ENCODE results near the gene RPA3. TPM values are rescaled to one million over a fixed set of nuclear protein-coding genes. Genes with fewer than 3 reads are reported as not detected.

RPA3 gene
- total and polyA plus RNA-seq, 2 donors from 2014 or later, result 33.7 to 59.4 TPM

DNA sequence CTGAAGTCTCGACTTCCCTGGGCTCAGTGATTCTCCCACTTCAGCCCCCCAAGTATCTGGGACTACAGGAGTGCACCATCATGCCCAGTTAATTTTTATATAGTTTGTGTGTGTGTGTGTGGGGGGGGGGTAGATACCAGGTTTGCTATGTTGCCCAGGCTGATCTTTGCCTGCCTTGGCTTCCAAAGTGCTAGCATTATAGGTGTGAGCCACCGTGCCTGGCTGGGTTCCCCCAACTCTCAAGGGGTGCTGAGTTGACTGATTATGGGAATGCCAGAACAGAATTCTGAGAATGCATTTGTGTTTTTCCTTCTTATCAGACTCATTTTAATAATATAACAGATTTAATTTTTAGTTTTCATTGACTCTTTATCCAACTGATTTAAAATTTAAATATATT lies 19.5 kb downstream of the RPA3 start:
- TF ChIP-seq, protein P1, sequence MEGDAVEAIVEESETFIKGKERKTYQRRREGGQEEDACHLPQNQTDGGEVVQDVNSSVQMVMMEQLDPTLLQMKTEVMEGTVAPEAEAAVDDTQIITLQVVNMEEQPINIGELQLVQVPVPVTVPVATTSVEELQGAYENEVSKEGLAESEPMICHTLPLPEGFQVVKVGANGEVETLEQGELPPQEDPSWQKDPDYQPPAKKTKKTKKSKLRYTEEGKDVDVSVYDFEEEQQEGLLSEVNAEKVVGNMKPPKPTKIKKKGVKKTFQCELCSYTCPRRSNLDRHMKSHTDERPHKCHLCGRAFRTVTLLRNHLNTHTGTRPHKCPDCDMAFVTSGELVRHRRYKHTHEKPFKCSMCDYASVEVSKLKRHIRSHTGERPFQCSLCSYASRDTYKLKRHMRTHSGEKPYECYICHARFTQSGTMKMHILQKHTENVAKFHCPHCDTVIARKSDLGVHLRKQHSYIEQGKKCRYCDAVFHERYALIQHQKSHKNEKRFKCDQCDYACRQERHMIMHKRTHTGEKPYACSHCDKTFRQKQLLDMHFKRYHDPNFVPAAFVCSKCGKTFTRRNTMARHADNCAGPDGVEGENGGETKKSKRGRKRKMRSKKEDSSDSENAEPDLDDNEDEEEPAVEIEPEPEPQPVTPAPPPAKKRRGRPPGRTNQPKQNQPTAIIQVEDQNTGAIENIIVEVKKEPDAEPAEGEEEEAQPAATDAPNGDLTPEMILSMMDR (IDR thresholded peaks at IDR 0.05; ENCODE audit: borderline replicate concordance, extremely low read depth, insufficient read depth), result no peak
- intact Hi-C loops (cut with DNase I), result no loop called here
- no peaks in the 10 kb centered on the region for H3K9me3 ChIP-seq (ENCODE audit: control insufficient read depth in 2 of 3, insufficient read depth in 1 of 3, low read length in 3 of 3)
- DNase-seq (no peak), FAIRE-seq (no peak)
- H3K27ac ChIP-seq (ENCODE audit: low read depth in 2 of 2, low read length in 2 of 2), result no peak overlapping the region
- peaks cover 0 to 19% (median 2%) of the 10 kb centered on the region in 3 donors for H3K4me1 ChIP-seq (ENCODE audit: control insufficient read depth in 2 of 3, insufficient read depth in 2 of 3, low read depth in 1 of 3, low read length in 3 of 3)
- H3K4me3 ChIP-seq (ENCODE audit: low read length in 3 of 3), result no peak overlapping the region
- H3K9ac ChIP-seq (ENCODE audit: low read length in 3 of 3), result no peak overlapping the region
- H3K36me3 ChIP-seq (ENCODE audit: control insufficient read depth in 2 of 3, insufficient read depth in 3 of 3, low read length in 3 of 3), result no peaks in the 10 kb centered on the region
- H3K27me3 ChIP-seq (ENCODE audit: control insufficient read depth, insufficient read depth, low read length), result no peaks in the 10 kb centered on the region

DNA sequence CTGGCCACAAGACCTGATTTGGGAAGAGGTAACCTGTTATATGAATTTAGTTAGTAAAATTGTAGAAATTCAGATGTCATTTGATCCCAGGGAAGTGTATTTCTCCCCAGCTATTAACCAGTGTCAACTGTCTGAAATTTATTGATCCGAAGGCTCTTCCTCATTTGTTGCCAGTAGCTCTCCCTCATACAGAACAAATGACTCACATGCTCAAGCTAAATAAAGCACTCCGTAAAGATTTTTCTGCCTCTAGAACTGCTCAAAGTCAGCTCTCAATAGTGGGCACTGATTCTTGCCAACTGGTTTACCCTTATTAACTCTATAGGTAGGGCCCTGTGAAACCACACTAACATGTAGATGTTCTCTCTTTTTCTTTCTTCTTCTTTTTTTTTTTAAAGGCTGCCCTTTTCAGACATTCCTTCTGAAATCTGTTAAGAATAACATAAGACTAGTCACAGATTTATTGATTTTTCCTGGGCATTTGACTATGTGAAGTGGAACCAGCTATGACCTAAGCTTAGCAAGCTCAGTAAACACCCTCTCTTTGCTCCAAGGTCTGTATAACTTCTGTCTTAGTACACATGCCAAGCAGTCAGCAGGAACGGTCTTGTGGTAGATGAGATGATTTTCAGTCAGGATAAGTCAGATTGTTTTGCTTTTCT lies 21.8 kb downstream of the RPA3 start:
- H3K36me3 ChIP-seq (ENCODE audit: control insufficient read depth in 2 of 3, insufficient read depth in 3 of 3, low read length in 3 of 3), result no peaks in the 10 kb centered on the region
- intact Hi-C loops (cut with DNase I), result no loop called here
- no peak overlapping the region for H3K27ac ChIP-seq (ENCODE audit: low read depth in 2 of 2, low read length in 2 of 2)
- no peak for FAIRE-seq
- no peaks in the 10 kb centered on the region for H3K27me3 ChIP-seq (ENCODE audit: control insufficient read depth, insufficient read depth, low read length)
- H3K4me1 ChIP-seq (ENCODE audit: control insufficient read depth in 2 of 3, insufficient read depth in 2 of 3, low read depth in 1 of 3, low read length in 3 of 3), result peaks cover 0 to 19% (median 2%) of the 10 kb centered on the region in 3 donors
- TF ChIP-seq, protein P1 (IDR thresholded peaks at IDR 0.05; ENCODE audit: borderline replicate concordance, extremely low read depth, insufficient read depth), result no peak
- DNase-seq, result no peak
- H3K9ac ChIP-seq (ENCODE audit: low read length in 3 of 3), result no peak overlapping the region
- H3K9me3 ChIP-seq (ENCODE audit: control insufficient read depth in 2 of 3, insufficient read depth in 1 of 3, low read length in 3 of 3), result no peaks in the 10 kb centered on the region
- H3K4me3 ChIP-seq (ENCODE audit: low read length in 3 of 3), result no peak overlapping the region

DNA sequence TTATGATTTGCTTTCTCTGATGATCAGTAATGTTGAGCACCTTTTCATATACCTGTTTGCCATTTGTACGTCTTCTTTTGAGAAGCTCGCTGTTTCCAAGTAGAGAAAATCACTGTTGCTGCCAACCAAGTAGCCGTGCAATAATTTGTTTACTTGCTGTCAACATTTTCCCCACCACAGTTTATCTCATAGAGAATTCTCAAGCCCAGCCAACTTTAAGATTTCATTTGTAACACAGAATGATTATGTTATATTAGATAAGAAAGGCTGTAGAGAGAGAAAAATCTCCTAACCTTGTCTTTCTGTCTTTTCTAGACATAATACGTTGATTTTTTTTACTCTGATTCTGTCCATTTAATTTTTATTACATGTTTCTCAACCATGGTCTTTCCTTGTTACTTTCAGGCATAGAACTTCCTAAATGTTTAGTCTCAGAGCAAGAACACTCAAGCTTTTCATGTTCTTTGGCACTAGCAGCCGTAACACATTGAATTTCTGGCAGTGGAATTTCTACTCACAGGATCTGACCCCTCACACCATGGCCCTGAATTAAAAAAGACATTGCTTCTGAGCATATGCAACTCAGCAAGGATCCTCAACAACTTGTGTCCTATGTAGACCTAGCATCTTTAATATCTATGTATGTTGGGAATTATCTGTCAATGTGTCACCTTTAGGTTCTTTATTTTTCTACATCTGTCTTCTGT lies 23.1 kb downstream of the RPA3 start:
- Histone ChIP-seq H3K36me3 (ENCODE audit: control insufficient read depth in 2 of 3, insufficient read depth in 3 of 3, low read length in 3 of 3) (no peaks in the 10 kb centered on the region), H3K4me1 (ENCODE audit: control insufficient read depth in 2 of 3, insufficient read depth in 2 of 3, low read depth in 1 of 3, low read length in 3 of 3) (peaks cover 0 to 19% (median 2%) of the 10 kb centered on the region in 3 donors), H3K9me3 (ENCODE audit: control insufficient read depth in 2 of 3, insufficient read depth in 1 of 3, low read length in 3 of 3) (no peaks in the 10 kb centered on the region), H3K4me3 (ENCODE audit: low read length in 3 of 3) (no peak overlapping the region), H3K27ac (ENCODE audit: low read depth in 2 of 2, low read length in 2 of 2) (no peak overlapping the region), H3K9ac (ENCODE audit: low read length in 3 of 3) (no peak overlapping the region), H3K27me3 (ENCODE audit: control insufficient read depth, insufficient read depth, low read length) (no peaks in the 10 kb centered on the region)
- intact Hi-C loops (cut with DNase I), result no loop called here
- TF ChIP-seq, protein P1 (IDR thresholded peaks at IDR 0.05; ENCODE audit: borderline replicate concordance, extremely low read depth, insufficient read depth), result no peak
- DNase-seq, result peak in 1 of 5 donors; percentile 50
- no peak for FAIRE-seq

All from kidney (tissue), 14 donors.